Measurements from ENCODE around the gene ALOX12B. TPM values are rescaled to one million over a fixed set of nuclear protein-coding genes. Genes with fewer than 3 reads are reported as not detected.

The ALOX12B gene
- total and polyA plus RNA-seq, 2 of the 8 experiments (the other 6 are each of a cell fraction or from before 2014, with no cell fraction given) = 0.86 TPM; not detected in 1

DNA sequence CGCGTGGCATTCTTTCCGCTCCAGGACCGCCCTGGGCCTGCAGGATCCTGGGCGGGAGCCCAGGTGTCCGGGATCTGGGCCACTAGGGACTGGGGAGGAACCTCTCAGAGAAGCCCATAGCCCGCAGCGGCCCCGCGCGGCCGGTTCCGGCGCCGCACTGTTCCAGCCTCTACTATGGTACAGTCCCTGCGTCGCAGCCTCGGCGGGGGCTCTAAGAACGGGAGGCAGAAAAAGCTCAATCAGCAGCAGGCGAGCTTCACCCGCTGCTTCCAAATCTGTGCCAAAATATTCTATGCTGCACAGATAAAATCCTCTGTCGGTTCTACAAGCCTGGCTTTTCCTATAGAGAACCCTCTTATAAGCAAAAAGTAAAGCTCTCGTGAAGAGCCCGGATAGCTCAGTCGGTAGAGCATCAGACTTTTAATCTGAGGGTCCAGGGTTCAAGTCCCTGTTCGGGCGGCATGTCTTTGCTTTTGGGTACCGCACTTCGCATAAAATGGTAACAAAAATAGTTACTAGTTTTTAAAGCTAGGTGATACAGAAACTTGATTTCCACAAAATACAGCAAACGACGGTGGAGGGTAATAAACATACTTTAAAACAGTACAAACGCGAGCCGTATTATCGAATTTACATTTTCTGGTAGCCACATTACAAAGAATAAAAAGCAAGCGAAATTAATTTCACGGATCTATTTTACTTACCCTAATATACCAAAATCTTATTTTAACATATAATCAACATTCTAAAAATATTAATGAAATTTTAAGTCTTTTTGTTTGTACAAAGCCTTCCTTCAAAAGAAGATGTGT, 31.5 kb upstream of the ALOX12B start:
- Histone ChIP-seq H2BK12ac (ENCODE audit: low read depth, low read length) (no peak overlapping the region), H2BK120ac (replicated peaks; ENCODE audit: low read depth, low read length) (no peak overlapping the region), H2BK20ac (ENCODE audit: low read length) (no peak overlapping the region), H4K5ac (ENCODE audit: insufficient read length, low read depth, low read length) (no peak overlapping the region), H4K20me1 (replicated peaks in 1 of 2; ENCODE audit: control insufficient read depth in 1 of 2, insufficient read depth in 2 of 2, low read length in 2 of 2) (peaks cover 5 to 6% of the 10 kb centered on the region in 2 experiments), H3K27ac (ENCODE audit: low read depth, low read length) (no peak overlapping the region), H3K18ac (ENCODE audit: extremely low read depth, low read length) (no peak overlapping the region), H3K4me3 (ENCODE audit: extremely low read depth in 1 of 4, insufficient read depth in 2 of 4, low read depth in 3 of 4, low read length in 4 of 4) (peak overlapping the region; percentile 75 to 89 (median 82)), H2AK5ac (ENCODE audit: low read depth, low read length) (no peak overlapping the region), H2BK5ac (ENCODE audit: low read depth, low read length) (no peak overlapping the region), H2AFZ (ENCODE audit: low read length) (no peak overlapping the region), H3K23me2 (ENCODE audit: low read depth, low read length) (peaks cover 33% of the 10 kb centered on the region), H3K56ac (replicated peaks; ENCODE audit: insufficient read length, low read depth, low read length) (no peak overlapping the region), H2BK15ac (ENCODE audit: low read length) (no peak overlapping the region), H3K14ac (ENCODE audit: insufficient read length) (no peak overlapping the region), H3K27me3 (replicated peaks in 1 of 4; ENCODE audit: control insufficient read depth in 3 of 4, extremely low read depth in 1 of 4, insufficient read depth in 3 of 4, low read length in 3 of 4) (peaks cover 27 to 60% (median 52%) of the 10 kb centered on the region in 4 experiments), H3K4me2 (ENCODE audit: insufficient read depth in 1 of 2, low read depth in 2 of 2, low read length in 2 of 2) (peak overlapping the region; percentile 88 to 100), H3K9me3 (ENCODE audit: insufficient read depth in 2 of 2, low read depth in 1 of 2, low read length in 1 of 2) (no peaks in the 10 kb centered on the region), H3K79me1 (ENCODE audit: low read depth, low read length) (no peaks in the 10 kb centered on the region), H3K23ac (ENCODE audit: insufficient read length) (no peak overlapping the region), H4K91ac (replicated peaks; ENCODE audit: insufficient read length, low read length) (no peak overlapping the region), H4K8ac (ENCODE audit: extremely low read depth, insufficient read depth, low read length) (no peak overlapping the region), H3K4me1 (replicated peaks in 1 of 4; ENCODE audit: control insufficient read depth in 3 of 4, insufficient read depth in 4 of 4, low read length in 3 of 4) (peaks cover 0 to 12% (median 6%) of the 10 kb centered on the region in 4 experiments; a peak in 5 of 7 replicates), H3K36me3 (ENCODE audit: control insufficient read depth in 2 of 4, insufficient read depth in 4 of 4, low read length in 3 of 4) (no peaks in the 10 kb centered on the region), H3K4ac (replicated peaks; ENCODE audit: insufficient read length, low read depth, low read length) (no peak overlapping the region), H3K79me2 (ENCODE audit: control insufficient read depth in 1 of 2, insufficient read depth in 2 of 2, low read length in 2 of 2) (no peaks in the 10 kb centered on the region), H3K9ac (replicated peaks in 1 of 4; ENCODE audit: extremely low read depth in 1 of 4, low read depth in 3 of 4, low read length in 3 of 4) (no peak overlapping the region)
- POLR2A ChIA-PET (ENCODE audit: partially characterized antibody) = interaction anchor here (0.6 to 7.6 kb wide), 17 partner anchors 15 to 262 kb away, joined by 3 to 49 read pairs (median 5); partner anchors contain the start of genes AURKB, NAA38, PFAS and TMEM107
- WGBS, 2 experiments (ENCODE audit: extremely low coverage in 1 of 2, insufficient coverage in 1 of 2, insufficient read length in 1 of 2, insufficient replicate concordance in 2 of 2, low coverage in 1 of 2, low lambda C conversion rate in 2 of 2, missing lambda C conversion rate in 1 of 2) = 2% methylated on average over 38 of the region's 38 CpGs; no CpG with 5 or more reads in 1 of the 2 experiments
- CTCF ChIA-PET (ENCODE audit: partially characterized antibody) = interaction anchor here (0.7 to 23.3 kb wide), 30 partner anchors 8 to 294 kb away, joined by 3 to 501 read pairs (median 4); partner anchors contain the start of genes ALOX12B, BORCS6, SLC25A35 and VAMP2
- FAIRE-seq = peak; percentile 42
- peak in 1 of 2 experiments; percentile 96 for DNase-seq (ENCODE audit: low read depth in 1 of 2, low spot score in 2 of 2)
- peak; percentile 99 for TF ChIP-seq ASH2L (IDR thresholded peaks at IDR 0.05; ENCODE audit: low read length)
- peak; percentile 58 to 72 for TF ChIP-seq RAD21 (IDR thresholded peaks at IDR 0.05 in 1 of 2, conservative IDR thresholded peaks at IDR 0.05 in 1 of 2; ENCODE audit: low read depth in 2 of 2, low read length in 2 of 2)
- no peak for TF ChIP-seq KDM4A (IDR thresholded peaks at IDR 0.05; ENCODE audit: low read depth, low read length, severe bottlenecking)
- TF ChIP-seq EP300 (IDR thresholded peaks at IDR 0.05; ENCODE audit: borderline replicate concordance in 1 of 2, low read depth in 2 of 2, low read length in 2 of 2) = 0 out of 3 replicates have a peak, but pooled peaks of 1 of the 2 experiments have one; percentile 19
- TF ChIP-seq POU5F1 (IDR thresholded peaks at IDR 0.05; ENCODE audit: low read depth, low read length) = 0 out of 2 replicates have a peak, but pooled peaks have one; percentile 4
- no peak for TF ChIP-seq SUZ12 (IDR thresholded peaks at IDR 0.05; ENCODE audit: low read length)
- no peak for TF ChIP-seq SAP30 (IDR thresholded peaks at IDR 0.05; ENCODE audit: insufficient read depth, insufficient replicate concordance, low read length)
- no peak for TF ChIP-seq CHD1 (IDR thresholded peaks at IDR 0.05; ENCODE audit: low read depth, low read length)
